H1 (cell line): ENCODE measurements around the gene ANP32D. TPM values are rescaled to one million over a fixed set of nuclear protein-coding genes. Genes with fewer than 3 reads are reported as not detected.

ENCODE experiments used
- CTCF ChIA-PET: fragments of 300-600 bp; sonication (Branson Sonifier 250); formaldehyde crosslinking; loops from one replicate; lab custom pipeline; 2021; ENCODE audit not compliant: partially characterized antibody; lab: Charles Lee
- POLR2A ChIA-PET: fragments of 300-600 bp; sonication (Branson Sonifier 250); formaldehyde crosslinking; loops from one replicate; lab custom pipeline; 2021; ENCODE audit warnings: inconsistent platforms; ENCODE audit not compliant: partially characterized antibody; lab: Charles Lee
- DNase-seq, 2 experiments: peaks; one replicate each; pipeline versions ENCODE4 v3.0.0 to v3.0.0-alpha.2; 2010 to 2022; ENCODE audit warnings: low spot score in 2 of 2, low read depth in 1 of 2, mixed read lengths in 1 of 2
- FAIRE-seq: peaks from 2 replicates; lab custom pipeline; 2011; peaks lifted over from hg19 to GRCh38; lab: Jason Lieb, UNC
- H2AFZ ChIP-seq: 2 replicates; pipeline ENCODE4 v1.8.1; 2012; ENCODE audit warnings: low read length, inconsistent platforms
- H2AK5ac ChIP-seq: 2 replicates; pipeline ENCODE4 v1.6.1; 2013; ENCODE audit warnings: low read depth, low read length
- H2BK120ac ChIP-seq: replicated peaks from 2 replicates; pipeline ENCODE3; 2013; ENCODE audit warnings: low read depth, low read length, inconsistent platforms
- H2BK12ac ChIP-seq: 2 replicates; pipeline ENCODE4 v1.6.1; 2013; ENCODE audit warnings: low read depth, low read length
- H2BK15ac ChIP-seq: 2 replicates; pipeline ENCODE4 v1.6.1; 2013; ENCODE audit warnings: low read length
- H2BK20ac ChIP-seq: 2 replicates; pipeline ENCODE4 v1.6.1; 2013; ENCODE audit warnings: low read length
- H2BK5ac ChIP-seq: 2 replicates; pipeline ENCODE4 v1.6.1; 2013; ENCODE audit warnings: low read depth, low read length
- H3K14ac ChIP-seq: 2 replicates; pipeline ENCODE4 v1.6.1; 2013; ENCODE audit warnings: inconsistent platforms; ENCODE audit not compliant: insufficient read length
- H3K18ac ChIP-seq: 2 replicates; pipeline ENCODE4 v1.6.1; 2013; ENCODE audit warnings: low read length; ENCODE audit errors: extremely low read depth
- H3K23ac ChIP-seq: 2 replicates; pipeline ENCODE4 v1.6.1; 2013; ENCODE audit warnings: inconsistent platforms; ENCODE audit not compliant: insufficient read length
- H3K23me2 ChIP-seq: 2 replicates; pipeline ENCODE4 v1.6.1; 2013; ENCODE audit warnings: low read depth, low read length
- H3K27ac ChIP-seq: 2 replicates; pipeline ENCODE4 v1.6.1; 2011; ENCODE audit warnings: low read depth, low read length, inconsistent platforms
- H3K27me3 ChIP-seq, 4 experiments: replicated peaks in 1 of 4; 1 replicate in 1 of 4; 2 replicates in 3 of 4; pipeline versions ENCODE4 v1.6.1 to v1.8.1; 2011 to 2013; ENCODE audit warnings: low read length in 3 of 4, mild to moderate bottlenecking in 3 of 4, inconsistent platforms in 2 of 4, mixed read lengths in 2 of 4, moderate library complexity in 1 of 4; ENCODE audit not compliant: control insufficient read depth in 3 of 4, insufficient read depth in 3 of 4; ENCODE audit errors: extremely low read depth in 1 of 4
- H3K36me3 ChIP-seq, 4 experiments: 2 replicates each; pipeline versions ENCODE4 v1.6.1 to v1.8.1; 2011 to 2013; ENCODE audit warnings: mild to moderate bottlenecking in 4 of 4, low read length in 3 of 4, moderate library complexity in 2 of 4, control low read depth in 1 of 4, inconsistent platforms in 1 of 4; ENCODE audit not compliant: insufficient read depth in 4 of 4, control insufficient read depth in 2 of 4
- H3K4ac ChIP-seq: replicated peaks from 2 replicates; pipeline ENCODE3; 2013; ENCODE audit warnings: low read length, low read depth, mixed read lengths, inconsistent platforms; ENCODE audit not compliant: insufficient read length
- H3K4me1 ChIP-seq, 4 experiments: replicated peaks in 1 of 4; 1 replicate in 1 of 4; 2 replicates in 3 of 4; pipeline versions ENCODE4 v1.6.1 to v1.8.1; 2011 to 2013; ENCODE audit warnings: low read length in 3 of 4, inconsistent platforms in 2 of 4, mixed read lengths in 1 of 4; ENCODE audit not compliant: insufficient read depth in 4 of 4, control insufficient read depth in 3 of 4
- H3K4me2 ChIP-seq, 2 experiments: 2 replicates each; pipeline versions ENCODE4 v1.6.1 to v1.8.1; 2011 to 2013; ENCODE audit warnings: low read depth in 2 of 2, low read length in 2 of 2, control low read depth in 1 of 2, inconsistent platforms in 1 of 2, mild to moderate bottlenecking in 1 of 2; ENCODE audit not compliant: insufficient read depth in 1 of 2
- H3K4me3 ChIP-seq, 4 experiments: fragments of 200-600, 300-600 bp in 1 of 4; sonication (generic), shearing (Covaris generic), sonication (Bioruptor Twin) in 1 of 4; 2 replicates each; pipeline versions ENCODE4 v1.5.1 to v1.8.1; 2011 to 2016; ENCODE audit warnings: low read length in 4 of 4, low read depth in 3 of 4, control low read depth in 2 of 4, inconsistent platforms in 2 of 4, mild to moderate bottlenecking in 2 of 4, mixed read lengths in 1 of 4, moderate library complexity in 1 of 4; ENCODE audit not compliant: insufficient read depth in 2 of 4; ENCODE audit errors: extremely low read depth in 1 of 4
- H3K56ac ChIP-seq: replicated peaks from 2 replicates; pipeline ENCODE3; 2013; ENCODE audit warnings: low read depth, mild to moderate bottlenecking, mixed read lengths, low read length, inconsistent platforms; ENCODE audit not compliant: insufficient read length
- H3K79me1 ChIP-seq: 2 replicates; pipeline ENCODE4 v1.6.1; 2013; ENCODE audit warnings: low read depth, low read length, control low read depth
- H3K79me2 ChIP-seq, 2 experiments: 2 replicates each; pipeline versions ENCODE4 v1.6.1 to v1.8.1; 2012 to 2013; ENCODE audit warnings: low read length in 2 of 2, mild to moderate bottlenecking in 2 of 2, inconsistent platforms in 1 of 2; ENCODE audit not compliant: insufficient read depth in 2 of 2, control insufficient read depth in 1 of 2
- H3K9ac ChIP-seq, 4 experiments: replicated peaks in 1 of 4; 1 replicate in 1 of 4; 2 replicates in 3 of 4; pipeline versions ENCODE4 v1.6.1 to v1.8.1; 2011 to 2013; ENCODE audit warnings: low read depth in 3 of 4, low read length in 3 of 4, control low read depth in 2 of 4, mild to moderate bottlenecking in 2 of 4, moderate library complexity in 2 of 4, inconsistent platforms in 1 of 4; ENCODE audit errors: extremely low read depth in 1 of 4
- H3K9me3 ChIP-seq, 2 experiments: 2 replicates each; pipeline versions ENCODE4 v1.6.1 to v1.8.1; 2012 to 2013; ENCODE audit warnings: mild to moderate bottlenecking in 2 of 2, moderate library complexity in 2 of 2, control low read depth in 1 of 2, inconsistent platforms in 1 of 2, low read depth in 1 of 2, low read length in 1 of 2, mixed read lengths in 1 of 2; ENCODE audit not compliant: insufficient read depth in 2 of 2
- H4K20me1 ChIP-seq, 2 experiments: replicated peaks in 1 of 2; 2 replicates each; pipeline versions ENCODE3 to v1.8.1; 2011 to 2013; ENCODE audit warnings: inconsistent platforms in 2 of 2, low read length in 2 of 2, mild to moderate bottlenecking in 1 of 2; ENCODE audit not compliant: insufficient read depth in 2 of 2, control insufficient read depth in 1 of 2
- H4K5ac ChIP-seq: 2 replicates; pipeline ENCODE4 v1.6.1; 2013; ENCODE audit warnings: low read length, low read depth, mixed read lengths, inconsistent platforms; ENCODE audit not compliant: insufficient read length
- H4K8ac ChIP-seq: 2 replicates; pipeline ENCODE4 v1.8.0; 2013; ENCODE audit warnings: mild to moderate bottlenecking, moderate library complexity, low read length, inconsistent platforms; ENCODE audit not compliant: insufficient read depth; ENCODE audit errors: extremely low read depth
- H4K91ac ChIP-seq: replicated peaks from 2 replicates; pipeline ENCODE3; 2013; ENCODE audit warnings: low read length, mixed read lengths, inconsistent platforms; ENCODE audit not compliant: insufficient read length
- BACH1 ChIP-seq: IDR thresholded peaks from 2 replicates; pipeline ENCODE4 v1.6.1; 2012; ENCODE audit warnings: low read length, improper control_type of control experiment
- HDAC2 ChIP-seq, 2 experiments: fragments of 300-600 bp in 1 of 2; sonication (generic) in 1 of 2; IDR thresholded peaks; 2 replicates each; pipeline ENCODE4 v1.6.1; 2011 to 2012; ENCODE audit warnings: low read depth in 2 of 2, low read length in 2 of 2, mild to moderate bottlenecking in 2 of 2, moderate library complexity in 2 of 2, borderline replicate concordance in 1 of 2, inconsistent platforms in 1 of 2
- NRF1 ChIP-seq: IDR thresholded peaks from 2 replicates; pipeline ENCODE4 v1.6.1; 2011; ENCODE audit warnings: mild to moderate bottlenecking, low read depth, low read length, improper control_type of control experiment
- PHF8 ChIP-seq: fragments of 200-600 bp; sonication (generic); conservative IDR thresholded peaks from 2 replicates; pipeline ENCODE4 v1.7.1; 2012; ENCODE audit warnings: low read depth, mild to moderate bottlenecking, inconsistent platforms, low read length, moderate library complexity
- POU5F1 ChIP-seq: IDR thresholded peaks from 2 replicates; pipeline ENCODE4 v1.6.1; 2011; ENCODE audit warnings: low read depth, mild to moderate bottlenecking, low read length, moderate library complexity
- RAD21 ChIP-seq, 2 experiments: IDR thresholded peaks in 1 of 2; conservative IDR thresholded peaks in 1 of 2; 2 replicates each; pipeline ENCODE4 v1.6.1; 2011; ENCODE audit warnings: low read depth in 2 of 2, low read length in 2 of 2, improper control_type of control experiment in 1 of 2, inconsistent platforms in 1 of 2, mild to moderate bottlenecking in 1 of 2, moderate library complexity in 1 of 2
- RXRA ChIP-seq: IDR thresholded peaks from 2 replicates; pipeline ENCODE4 v1.6.1; 2011; ENCODE audit warnings: low read depth, mild to moderate bottlenecking, low read length, moderate library complexity; ENCODE audit not compliant: insufficient read depth
- TAF1 ChIP-seq: IDR thresholded peaks from 2 replicates; pipeline ENCODE4 v1.6.1; 2011; ENCODE audit warnings: mild to moderate bottlenecking, low read depth, low read length
- TEAD4 ChIP-seq: IDR thresholded peaks from 2 replicates; pipeline ENCODE4 v1.6.1; 2012; ENCODE audit warnings: low read depth, low read length, inconsistent platforms, mixed read lengths
- WGBS, 2 experiments: shearing (Covaris generic) in 1 of 2; methylation state at CpG; one replicate each; pipeline versions ENCODE4 v1.1.6 to v1.1.7; 2013 to 2015; ENCODE audit warnings: low lambda C conversion rate in 2 of 2, mixed read lengths in 2 of 2, inconsistent platforms in 1 of 2, low coverage in 1 of 2, missing lambda C conversion rate in 1 of 2; ENCODE audit not compliant: insufficient replicate concordance in 2 of 2, insufficient coverage in 1 of 2, insufficient read length in 1 of 2; ENCODE audit errors: extremely low coverage in 1 of 2, missing lambda C conversion rate in 1 of 2; 5-methylcytosine and 5-hydroxymethylcytosine counted together
- long read RNA-seq, 2 experiments: library from RNA in 1 of 2; library from capped mRNA in 1 of 2; stranded (forward); transcript quantifications; one replicate each; pipeline ENCODE4 v2.0.0, GENCODE V29; 2021; ENCODE audit warnings: inconsistent platforms in 1 of 2
- polyA minus RNA-seq, 3 experiments: library from RNA; depleted of rRNA, polyadenylated mRNA; stranded (reverse); fragments of >200 nt; gene quantifications; 1 replicate in 2 of 3; 2 replicates in 1 of 3; pipeline ENCODE4 v1.2.3, GENCODE V29; 2011
- polyA plus RNA-seq, 7 experiments: library from polyadenylated mRNA; depleted of rRNA in 3 of 7; stranded (reverse) in 5 of 7; unstranded in 2 of 7; fragments of >200 nt in 5 of 7; fragments of 200-250 nt in 2 of 7; gene quantifications; 1 replicate in 5 of 7; 2 replicates in 1 of 7; 4 replicates in 1 of 7; pipeline versions ENCODE4 v1.2.1 to v1.2.3, GENCODE V29; 2011 to 2013; ENCODE audit warnings: missing spikeins in 2 of 7, mixed read lengths in 2 of 7
- total RNA-seq: library from RNA; stranded (reverse); fragmentation: NEBNext Ultra II Directional; extraction: Animal tissue kit (Norgen Biotek cat#: 25700); gene quantifications from 2 replicates; pipeline ENCODE4 v1.2.1, GENCODE V29; 2021
- TF ChIP-seq, protein P1 (sequence below): IDR thresholded peaks from 2 replicates; pipeline ENCODE4 v1.6.1; 2012; ENCODE audit warnings: inconsistent platforms

ANP32D gene
- total RNA-seq (not detected in 2 replicates), polyA plus RNA-seq (2011; rRNA removed) (not detected in 2 replicates), polyA minus RNA-seq (2011; rRNA and poly(A)+ RNA removed) (not detected in 2 replicates)
- polyA plus RNA-seq (2011; cell fraction: cytosol; rRNA removed): not detected
- not detected for polyA plus RNA-seq (2011; cell fraction: nucleus; rRNA removed)
- not detected in 4 replicates for polyA plus RNA-seq (2012, experiment 1 of 2)
- not detected for polyA plus RNA-seq (2012, experiment 2 of 2)
- polyA plus RNA-seq (2013, experiment 1 of 2): not detected
- not detected for polyA plus RNA-seq (2013, experiment 2 of 2)
- polyA minus RNA-seq (2011; cell fraction: cytosol; rRNA and poly(A)+ RNA removed): not detected
- not detected for polyA minus RNA-seq (2011; cell fraction: nucleus; rRNA and poly(A)+ RNA removed)
- long read RNA-seq, experiment 1: 0 reads
- long read RNA-seq, experiment 2: 0 reads

DNA sequence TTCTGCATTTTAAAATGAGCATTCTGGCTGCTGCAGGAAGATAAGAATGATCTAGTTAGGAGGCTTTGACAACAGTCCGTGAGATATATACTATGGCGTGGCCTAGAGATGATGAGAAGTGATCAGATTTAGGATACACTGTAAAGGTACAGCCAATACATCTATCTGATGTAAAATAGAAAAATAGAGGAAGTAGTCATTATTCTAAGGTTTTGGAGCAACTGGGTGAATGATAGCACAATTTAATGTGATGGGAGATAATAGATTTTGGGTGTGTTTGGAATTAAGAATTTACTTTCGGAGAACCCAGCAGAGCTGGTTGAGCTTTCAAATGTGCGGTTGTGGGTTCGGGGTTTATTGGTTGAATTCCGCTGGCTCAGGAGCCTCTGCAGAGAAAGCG is at the start of gene ANP32D:
TSS of gene ANP32D (plus strand) at position 301 of the 400 bp plus-strand sequence. CDS start 106 bp downstream, outside the sequence.
- Histone ChIP-seq H3K14ac (no peak within 1 kb of the TSS), H3K9ac (no peak within 1 kb of the TSS), H3K79me2 (no peaks in the 10 kb centered on the region), H3K36me3 (no peaks in the 10 kb centered on the region; a peak in 1 of 8 replicates), H2BK20ac (no peak within 1 kb of the TSS), H4K20me1 (no peaks in the 10 kb centered on the region), H4K8ac (no peak within 1 kb of the TSS), H2BK12ac (no peak within 1 kb of the TSS), H3K27me3 (no peaks in the 10 kb centered on the region), H2BK5ac (no peak within 1 kb of the TSS), H3K4ac (no peak within 1 kb of the TSS), H3K23ac (no peak within 1 kb of the TSS), H3K79me1 (no peaks in the 10 kb centered on the region), H3K27ac (no peak within 1 kb of the TSS), H2BK120ac (no peak within 1 kb of the TSS), H3K4me2 (no peak within 1 kb of the TSS), H3K56ac (no peak within 1 kb of the TSS), H3K23me2 (no peaks in the 10 kb centered on the region), H2BK15ac (no peak within 1 kb of the TSS), H3K9me3 (peaks cover 19 to 39% of the 10 kb centered on the region in 2 experiments), H3K4me3 (no peak within 1 kb of the TSS), H2AK5ac (no peak within 1 kb of the TSS), H2AFZ (no peak within 1 kb of the TSS), H3K4me1 (no peaks in the 10 kb centered on the region), H4K5ac (no peak within 1 kb of the TSS), H3K18ac (no peak within 1 kb of the TSS), H4K91ac (no peak within 1 kb of the TSS)
- 87% methylated on average over 7 of the region's 7 CpGs; no CpG with 5 or more reads in 1 of the 2 experiments for WGBS, 2 experiments
- FAIRE-seq: no peak
- no peak for TF ChIP-seq RAD21 (IDR thresholded peaks at IDR 0.05 in 1 of 2, conservative IDR thresholded peaks at IDR 0.05 in 1 of 2; ENCODE audit: low read depth in 2 of 2, low read length in 2 of 2)
- TF ChIP-seq, protein P1, sequence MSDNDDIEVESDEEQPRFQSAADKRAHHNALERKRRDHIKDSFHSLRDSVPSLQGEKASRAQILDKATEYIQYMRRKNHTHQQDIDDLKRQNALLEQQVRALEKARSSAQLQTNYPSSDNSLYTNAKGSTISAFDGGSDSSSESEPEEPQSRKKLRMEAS: no peak
- no peak for TF ChIP-seq RXRA
- no peak for TF ChIP-seq TEAD4
- TF ChIP-seq POU5F1: no peak
- no peak for TF ChIP-seq PHF8
- TF ChIP-seq NRF1: no peak
- TF ChIP-seq BACH1: no peak
- no peak for TF ChIP-seq HDAC2 (IDR thresholded peaks at IDR 0.05; ENCODE audit: borderline replicate concordance in 1 of 2, low read depth in 2 of 2, low read length in 2 of 2)
- TF ChIP-seq TAF1: no peak
- POLR2A ChIA-PET: no interaction called here
- CTCF ChIA-PET: interaction anchor here (0.6 kb wide), 1 partner anchor 14 kb away, joined by 3 read pairs; no protein-coding TSS in a partner anchor
- DNase-seq: no peak
